ENCODE results near the gene RFWD3. TPM values are rescaled to one million over a fixed set of nuclear protein-coding genes. Genes with fewer than 3 reads are reported as not detected.

Gene RFWD3
- total and polyA plus RNA-seq, 2 of the 4 experiments (the other 2 are of a cell fraction) = 16.7 to 27.6 TPM

DNA sequence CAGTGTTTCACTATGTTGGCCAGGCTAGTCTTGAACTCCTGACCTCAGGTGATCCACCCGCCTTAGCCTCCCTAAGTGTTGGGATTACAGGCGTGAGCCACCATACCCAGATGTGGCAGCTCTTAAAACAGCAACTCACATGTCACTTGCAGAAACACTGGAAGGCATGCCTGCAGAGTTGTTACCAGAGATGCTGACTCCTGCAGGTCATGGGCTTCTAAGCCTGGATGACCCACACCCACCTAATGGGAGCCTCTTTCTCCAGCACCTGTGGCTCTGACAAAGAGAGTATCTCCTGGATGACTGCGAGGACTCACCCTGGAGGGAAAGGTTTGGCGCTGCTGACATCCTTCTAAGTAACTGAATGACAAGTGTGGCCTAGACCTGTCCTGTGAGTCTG is 11.2 kb upstream of the RFWD3 start:
- Histone ChIP-seq H4K91ac (ENCODE audit: insufficient read depth, low read depth, low read length) (no peak overlapping the region), H3K14ac (replicated peaks; ENCODE audit: low read depth, low read length) (no peak overlapping the region), H2BK120ac (ENCODE audit: low read depth, low read length) (no peak overlapping the region), H3K9me3 (ENCODE audit: control insufficient read depth, insufficient read depth, low read length) (no peaks in the 10 kb centered on the region), H4K5ac (ENCODE audit: low read depth, low read length) (no peak overlapping the region), H3K23ac (ENCODE audit: low read depth, low read length) (no peak overlapping the region), H3K4me3 (ENCODE audit: insufficient read depth, low read depth, low read length) (no peak overlapping the region), H3K27ac (ENCODE audit: insufficient read depth, low read length) (no peak overlapping the region), H2BK5ac (ENCODE audit: low read depth, low read length, poor library complexity, severe bottlenecking) (no peak overlapping the region), H3K18ac (ENCODE audit: low read depth, low read length) (no peak overlapping the region), H2AK9ac (replicated peaks; ENCODE audit: low read depth, low read length, poor library complexity) (no peak overlapping the region), H3K9ac (ENCODE audit: low read depth, low read length) (no peak overlapping the region), H3K4ac (ENCODE audit: low read depth, low read length) (no peak overlapping the region), H2AFZ (replicated peaks; ENCODE audit: low read length, poor library complexity) (no peak overlapping the region), H2BK15ac (ENCODE audit: low read depth, low read length) (no peak overlapping the region), H3K79me1 (ENCODE audit: low read depth in 1 of 2, low read length in 2 of 2) (no peaks in the 10 kb centered on the region; a peak in 1 of 4 replicates), H4K8ac (ENCODE audit: low read depth in 2 of 2, low read length in 2 of 2) (no peak overlapping the region), H3K27me3 (ENCODE audit: control insufficient read depth, insufficient read depth, low read length) (no peaks in the 10 kb centered on the region), H2AK5ac (ENCODE audit: low read depth, low read length) (no peak overlapping the region), H3K9me1 (ENCODE audit: insufficient read depth, low read length) (no peaks in the 10 kb centered on the region), H3K4me2 (ENCODE audit: low read depth, low read length) (no peak overlapping the region), H2BK20ac (ENCODE audit: low read depth, low read length) (no peak overlapping the region), H3K36me3 (ENCODE audit: control insufficient read depth, insufficient read depth, low read length) (peaks cover 2% of the 10 kb centered on the region), H3K56ac (ENCODE audit: extremely low read depth, insufficient read depth, low read length) (no peak overlapping the region), H4K20me1 (ENCODE audit: insufficient read depth, low read length) (no peaks in the 10 kb centered on the region), H3K4me1 (ENCODE audit: control insufficient read depth, insufficient read depth, low read length) (no peaks in the 10 kb centered on the region)
- POLR2A ChIA-PET (ENCODE audit: unreplicated experiment) = no interaction called here
- BruUV-seq (replicated peaks) = no TSS peak
- intact Hi-C loops (cut with micrococcal nuclease) = no loop called here
- TF ChIP-seq MXI1 (IDR thresholded peaks at IDR 0.05; ENCODE audit: borderline replicate concordance, low read depth, low read length) = no peak
- TF ChIP-seq CEBPB (IDR thresholded peaks at IDR 0.05; ENCODE audit: low read depth, low read length) = no peak
- TF ChIP-seq ELK1 (IDR thresholded peaks at IDR 0.05; ENCODE audit: borderline replicate concordance, low read depth, low read length) = no peak
- no peak for TF ChIP-seq NFE2L2 (IDR thresholded peaks at IDR 0.05; ENCODE audit: low read depth, low read length)
- no peak for TF ChIP-seq SMC3 (IDR thresholded peaks at IDR 0.05; ENCODE audit: low read depth, low read length)
- CTCF ChIA-PET = no interaction called here
- in situ Hi-C loops (cut with MboI; ENCODE audit: low sequenced_read_pairs) = no loop called here
- dilution Hi-C loops (cut with HindIII; ENCODE audit: low sequenced_read_pairs, unreplicated experiment) = no loop called here
- ATAC-seq (ENCODE audit: low read depth) (no peak), DNase-seq (no peak)
- 100% methylated on average over 1 of the region's 4 CpGs; no CpG with 5 or more reads in 1 of the 2 experiments for WGBS, 2 experiments (ENCODE audit: extremely low coverage in 2 of 2, insufficient read length in 1 of 2)

Data from IMR-90 (cell line).